Fibroblast of lung (primary cell): ENCODE measurements around the gene SIDT2.

Experiments used
- EZH2 ChIP-seq: IDR thresholded peaks from 2 replicates; pipeline ENCODE4 v1.5.1; 2012; ENCODE audit warnings: low read length, control low read depth, mild to moderate bottlenecking; ENCODE audit errors: missing control alignments
- TF ChIP-seq, protein P1 (sequence below), 2 donors: IDR thresholded peaks in 1 of 2; conservative IDR thresholded peaks in 1 of 2; 1 replicate in 1 of 2; 2 replicates in 1 of 2; pipeline ENCODE4 v1.5.1; 2011 to 2012; ENCODE audit warnings: low read length in 2 of 2, control low read depth in 1 of 2, inconsistent platforms in 1 of 2, low read depth in 1 of 2, mild to moderate bottlenecking in 1 of 2

DNA sequence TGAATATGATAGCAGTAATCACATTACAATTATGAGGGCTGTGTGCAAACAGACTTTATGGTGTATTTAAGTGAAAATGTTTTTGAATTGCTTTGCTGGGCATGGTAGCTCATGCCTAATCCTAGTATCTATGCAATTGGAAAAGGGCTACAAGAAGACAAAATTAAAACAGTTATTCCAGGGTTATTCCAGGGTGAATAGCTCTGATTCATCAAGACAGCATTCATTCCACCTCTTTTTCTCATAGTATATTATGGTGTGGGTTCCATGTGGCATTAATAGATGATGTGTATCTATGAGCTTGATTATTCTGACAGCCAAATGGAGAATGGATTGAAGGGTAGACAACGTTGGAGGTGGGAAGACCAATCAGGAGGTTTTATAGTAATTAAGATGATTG lies 12.1 kb upstream of the SIDT2 start:
- TF ChIP-seq EZH2: no peak
- TF ChIP-seq, protein P1, sequence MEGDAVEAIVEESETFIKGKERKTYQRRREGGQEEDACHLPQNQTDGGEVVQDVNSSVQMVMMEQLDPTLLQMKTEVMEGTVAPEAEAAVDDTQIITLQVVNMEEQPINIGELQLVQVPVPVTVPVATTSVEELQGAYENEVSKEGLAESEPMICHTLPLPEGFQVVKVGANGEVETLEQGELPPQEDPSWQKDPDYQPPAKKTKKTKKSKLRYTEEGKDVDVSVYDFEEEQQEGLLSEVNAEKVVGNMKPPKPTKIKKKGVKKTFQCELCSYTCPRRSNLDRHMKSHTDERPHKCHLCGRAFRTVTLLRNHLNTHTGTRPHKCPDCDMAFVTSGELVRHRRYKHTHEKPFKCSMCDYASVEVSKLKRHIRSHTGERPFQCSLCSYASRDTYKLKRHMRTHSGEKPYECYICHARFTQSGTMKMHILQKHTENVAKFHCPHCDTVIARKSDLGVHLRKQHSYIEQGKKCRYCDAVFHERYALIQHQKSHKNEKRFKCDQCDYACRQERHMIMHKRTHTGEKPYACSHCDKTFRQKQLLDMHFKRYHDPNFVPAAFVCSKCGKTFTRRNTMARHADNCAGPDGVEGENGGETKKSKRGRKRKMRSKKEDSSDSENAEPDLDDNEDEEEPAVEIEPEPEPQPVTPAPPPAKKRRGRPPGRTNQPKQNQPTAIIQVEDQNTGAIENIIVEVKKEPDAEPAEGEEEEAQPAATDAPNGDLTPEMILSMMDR (conservative IDR thresholded peaks at IDR 0.05 in 1 of 2, IDR thresholded peaks at IDR 0.05 in 1 of 2; ENCODE audit: low read depth in 1 of 2, low read length in 2 of 2): no peak
